ENCODE results near the gene ITGA5. TPM values are rescaled to one million over a fixed set of nuclear protein-coding genes. Genes with fewer than 3 reads are reported as not detected.
A peak's percentile ranks its signal among the peaks of the same experiment; 100 is the strongest.

Gene ITGA5
- total RNA-seq, 2 donors from 2014 or later = 28.5 to 49.1 TPM

- TF ChIP-seq CTCF (IDR thresholded peaks at IDR 0.05) (no peak), POLR2A (IDR thresholded peaks at IDR 0.05) (no peak)
- no peaks in the 10 kb centered on the region for H3K36me3 ChIP-seq (replicated peaks in 1 of 2; ENCODE audit: insufficient read depth in 1 of 2, low read depth in 2 of 2)
- peaks cover 19% of the 10 kb centered on the region for H3K4me1 ChIP-seq
- H3K9me3 ChIP-seq = no peaks in the 10 kb centered on the region
- no peak overlapping the region for H3K4me3 ChIP-seq
- no peak for DNase-seq
- peak overlapping the region in 2 of 4 donors; percentile 5 to 39 for H3K27ac ChIP-seq
- peak; percentile 18 for ATAC-seq
- intact Hi-C loops (cut with DNase I) = no loop called here
- WGBS, 2 donors = 53 to 61% methylated on average over 13 of the region's 13 CpGs
- no peaks in the 10 kb centered on the region for H3K27me3 ChIP-seq
Observed at GRCh38 chr12:54428050-54429013, 9.3 kb upstream of the ITGA5 start.

GRCh38 chr12:54427106-54427505 is 8.0 kb upstream of the ITGA5 start:
- TF ChIP-seq POLR2A (IDR thresholded peaks at IDR 0.05) = no peak
- Histone ChIP-seq H3K4me3 (no peak overlapping the region), H3K27me3 (no peaks in the 10 kb centered on the region), H3K4me1 (peaks cover 14% of the 10 kb centered on the region), H3K36me3 (replicated peaks in 1 of 2; ENCODE audit: insufficient read depth in 1 of 2, low read depth in 2 of 2) (no peaks in the 10 kb centered on the region), H3K27ac (no peak overlapping the region), H3K9me3 (no peaks in the 10 kb centered on the region)
- intact Hi-C loops (cut with DNase I) = no loop called here
- ATAC-seq (no peak), DNase-seq (no peak)
- WGBS, 2 donors = 66 to 83% methylated on average over 2 to 4 of the region's 4 CpGs

- intact Hi-C loops (cut with DNase I) = no loop called here
- Histone ChIP-seq H3K27me3 (no peaks in the 10 kb centered on the region), H3K27ac (no peak overlapping the region), H3K4me1 (peaks cover 13% of the 10 kb centered on the region), H3K9me3 (no peaks in the 10 kb centered on the region), H3K36me3 (replicated peaks in 1 of 2; ENCODE audit: insufficient read depth in 1 of 2, low read depth in 2 of 2) (no peaks in the 10 kb centered on the region), H3K4me3 (no peak overlapping the region)
- DNase-seq = no peak
- 80 to 83% methylated on average over 3 of the region's 3 CpGs for WGBS, 2 donors
- no peak for TF ChIP-seq CTCF (IDR thresholded peaks at IDR 0.05)
- no peak for TF ChIP-seq POLR2A (IDR thresholded peaks at IDR 0.05)
- ATAC-seq = no peak
Observed at GRCh38 chr12:54426690-54427089, 7.6 kb upstream of the ITGA5 start.

- Histone ChIP-seq H3K9me3 (no peaks in the 10 kb centered on the region), H3K36me3 (replicated peaks in 1 of 2; ENCODE audit: insufficient read depth in 1 of 2, low read depth in 2 of 2) (no peaks in the 10 kb centered on the region), H3K27me3 (no peaks in the 10 kb centered on the region), H3K4me1 (peaks cover 13% of the 10 kb centered on the region), H3K4me3 (no peak overlapping the region), H3K27ac (no peak overlapping the region)
- ATAC-seq = no peak
- WGBS, 2 donors = 25 to 45% methylated on average over 2 of the region's 2 CpGs
- TF ChIP-seq CTCF (IDR thresholded peaks at IDR 0.05) (no peak), POLR2A (IDR thresholded peaks at IDR 0.05) (no peak)
- intact Hi-C loops (cut with DNase I) = no loop called here
- DNase-seq = no peak
Observed at GRCh38 chr12:54425702-54426101, 6.6 kb upstream of the ITGA5 start.

GRCh38 chr12:54424224-54424623 is 5.2 kb upstream of the ITGA5 start:
- WGBS, 2 donors = 67 to 77% methylated on average over 2 to 3 of the region's 3 CpGs
- Histone ChIP-seq H3K4me3 (no peak overlapping the region), H3K4me1 (peaks cover 20% of the 10 kb centered on the region), H3K9me3 (no peaks in the 10 kb centered on the region), H3K27ac (no peak overlapping the region), H3K27me3 (no peaks in the 10 kb centered on the region), H3K36me3 (replicated peaks in 1 of 2; ENCODE audit: insufficient read depth in 1 of 2, low read depth in 2 of 2) (no peaks in the 10 kb centered on the region)
- intact Hi-C loops (cut with DNase I) = no loop called here
- no peak for TF ChIP-seq POLR2A (IDR thresholded peaks at IDR 0.05)
- no peak for TF ChIP-seq CTCF (IDR thresholded peaks at IDR 0.05)
- ATAC-seq (no peak), DNase-seq (no peak)

Data from body of pancreas (tissue), 4 donors.